T47D (cell line): Measurements from ENCODE around the gene PDZRN4.

Experiments used
- DNase-seq, 2 experiments: peaks; one replicate each; pipeline versions ENCODE4 v3.0.0 to v3.0.0-alpha.2; 2011 to 2012; ENCODE audit warnings: low read depth in 1 of 2, low spot score in 1 of 2
- JUND ChIP-seq: IDR thresholded peaks from 2 replicates; pipeline ENCODE4 v1.6.1; 2012; ENCODE audit warnings: low read depth
- in situ Hi-C: cut with HindIII; loops from 2 replicates; pipeline ENCODE4 v1.10.0; 2016; ENCODE audit warnings: low sequenced_read_pairs, low pct_unique_long_range_greater_than_20kb

Gene PDZRN4

GRCh38 chr12:41437563-41437962 lies 249.4 kb downstream of the PDZRN4 start:
- no peak for TF ChIP-seq JUND
- in situ Hi-C loops = no loop called here
- DNase-seq = no peak

GRCh38 chr12:41438854-41439541 lies 250.9 kb downstream of the PDZRN4 start:
- in situ Hi-C loops = no loop called here
- DNase-seq = no peak
- TF ChIP-seq JUND = no peak

GRCh38 chr12:41439801-41440200 lies 251.7 kb downstream of the PDZRN4 start:
- no peak for TF ChIP-seq JUND
- in situ Hi-C loops = no loop called here

GRCh38 chr12:41441180-41441579 lies 253.1 kb downstream of the PDZRN4 start:
- no peak for DNase-seq

More at GRCh38 chr12:41439801-41440200, 251.7 kb downstream of the PDZRN4 start:
- no peak for DNase-seq

GRCh38 chr12:41442896-41443295 lies 254.8 kb downstream of the PDZRN4 start:
- in situ Hi-C loops = no loop called here
- no peak for TF ChIP-seq JUND
- no peak for DNase-seq

More at GRCh38 chr12:41441180-41441579, 253.1 kb downstream of the PDZRN4 start:
- TF ChIP-seq JUND = no peak
- in situ Hi-C loops = no loop called here

- DNase-seq = no peak
- no peak for TF ChIP-seq JUND
- in situ Hi-C loops = no loop called here
Observed at GRCh38 chr12:41443690-41444089, 255.6 kb downstream of the PDZRN4 start.

- in situ Hi-C loops = no loop called here
- DNase-seq = no peak
- no peak for TF ChIP-seq JUND
Observed at GRCh38 chr12:41452838-41453407, 264.8 kb downstream of the PDZRN4 start.

- no peak for TF ChIP-seq JUND
- in situ Hi-C loops = no loop called here
- no peak for DNase-seq
Observed at GRCh38 chr12:41453409-41453808, 265.3 kb downstream of the PDZRN4 start.

- in situ Hi-C loops = no loop called here
- DNase-seq = no peak
- no peak for TF ChIP-seq JUND
Observed at GRCh38 chr12:41459111-41459905, 271.2 kb downstream of the PDZRN4 start.

GRCh38 chr12:41459906-41460214 lies 271.7 kb downstream of the PDZRN4 start:
- DNase-seq = no peak
- in situ Hi-C loops = no loop called here
- no peak for TF ChIP-seq JUND

GRCh38 chr12:41460906-41461305 lies 272.8 kb downstream of the PDZRN4 start:
- TF ChIP-seq JUND = no peak
- DNase-seq = no peak
- in situ Hi-C loops = no loop called here

- no peak for TF ChIP-seq JUND
- in situ Hi-C loops = no loop called here
- no peak for DNase-seq
Observed at GRCh38 chr12:41462312-41462711, 274.2 kb downstream of the PDZRN4 start.

GRCh38 chr12:41465526-41465925 lies 277.4 kb downstream of the PDZRN4 start:
- TF ChIP-seq JUND = no peak
- in situ Hi-C loops = no loop called here
- no peak for DNase-seq
